Measurements from ENCODE around the gene PDILT. TPM values are rescaled to one million over a fixed set of nuclear protein-coding genes. Genes with fewer than 3 reads are reported as not detected.
"Not testable (repeated sequence)": the region's sequence is repeated elsewhere in the genome, so short reads cannot be mapped to it uniquely, and the experiment has no call there.

PDILT gene
- total RNA-seq, 1 donor from 2014 or later = not detected

DNA sequence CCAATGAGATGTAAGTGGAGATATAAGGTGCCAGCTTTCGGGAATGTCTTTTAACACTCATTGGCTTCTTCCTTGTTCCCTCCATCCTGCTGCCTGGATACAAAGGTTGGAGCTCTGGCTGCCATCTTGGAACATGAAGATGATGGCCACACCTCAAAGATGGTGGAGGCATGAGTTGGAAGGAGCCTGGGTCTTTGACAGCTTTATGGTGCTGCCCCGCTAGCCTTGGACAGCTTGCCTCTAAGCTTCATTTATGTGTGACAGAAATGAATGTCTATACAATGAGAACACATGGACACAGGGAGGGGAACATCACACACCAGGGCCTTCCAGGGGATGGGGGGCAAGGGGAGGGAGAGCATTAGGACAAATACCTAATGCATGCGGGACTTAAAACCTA, 90.8 kb downstream of the PDILT start:
- ATAC-seq = no peak
- DNase-seq (ENCODE audit: missing footprints) = no peak
- intact Hi-C loops (cut with DNase I) = no loop called here

DNA sequence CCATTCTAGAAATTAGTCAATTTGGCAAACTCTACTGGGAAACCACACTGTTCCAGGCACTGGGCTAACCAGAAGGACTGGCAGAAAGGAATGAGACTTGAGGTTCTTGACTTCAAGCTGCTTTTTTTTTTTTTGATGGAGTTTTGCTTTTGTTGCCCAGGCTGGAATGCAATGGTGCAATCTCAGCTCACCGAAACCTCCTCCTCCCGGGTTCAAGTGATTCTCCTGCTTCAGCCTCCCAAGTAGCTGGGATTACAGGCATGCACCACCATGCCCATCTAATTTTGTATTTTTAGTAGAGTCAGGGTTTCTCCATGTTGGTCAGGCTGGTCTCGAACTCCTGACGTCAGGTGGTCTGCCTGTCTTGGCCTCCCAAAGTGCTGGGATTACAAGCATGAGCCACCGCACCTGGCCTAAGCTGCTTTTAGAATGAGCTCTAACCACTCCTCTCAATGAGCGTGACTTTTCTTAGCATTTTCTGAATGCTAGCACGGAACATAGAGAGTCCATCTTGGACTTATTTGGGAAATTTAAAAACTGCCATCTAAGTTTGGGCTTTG, 91.9 kb downstream of the PDILT start:
- DNase-seq (ENCODE audit: missing footprints); ATAC-seq; intact Hi-C loops (cut with DNase I): not testable (repeated sequence)

DNA sequence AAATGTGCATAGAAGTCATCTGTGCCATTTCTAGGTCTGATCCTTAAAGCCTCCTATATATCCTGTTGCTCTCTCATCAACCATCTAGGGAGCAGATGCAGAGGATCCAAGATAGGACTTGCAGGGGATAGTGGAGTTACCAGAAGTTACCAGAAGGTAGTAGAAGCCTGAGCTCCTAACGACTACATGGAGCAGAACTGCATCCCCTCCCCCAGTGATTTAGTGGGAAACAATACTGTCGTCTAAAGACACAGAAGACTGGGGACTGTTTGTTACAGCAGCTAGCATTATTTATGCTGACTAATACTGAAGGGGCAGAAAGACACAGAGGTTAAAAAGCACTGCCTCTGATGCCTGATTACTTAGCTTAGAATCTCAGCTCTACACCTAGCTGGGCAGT, 93.0 kb downstream of the PDILT start:
- intact Hi-C loops (cut with DNase I) = no loop called here
- DNase-seq (ENCODE audit: missing footprints) (no peak), ATAC-seq (no peak)

- ATAC-seq (no peak), DNase-seq (ENCODE audit: missing footprints) (no peak)
- intact Hi-C loops (cut with DNase I) = no loop called here
These were observed 93.8 kb downstream of the PDILT start for GRCh38 chr16:20310421-20311395.

DNA sequence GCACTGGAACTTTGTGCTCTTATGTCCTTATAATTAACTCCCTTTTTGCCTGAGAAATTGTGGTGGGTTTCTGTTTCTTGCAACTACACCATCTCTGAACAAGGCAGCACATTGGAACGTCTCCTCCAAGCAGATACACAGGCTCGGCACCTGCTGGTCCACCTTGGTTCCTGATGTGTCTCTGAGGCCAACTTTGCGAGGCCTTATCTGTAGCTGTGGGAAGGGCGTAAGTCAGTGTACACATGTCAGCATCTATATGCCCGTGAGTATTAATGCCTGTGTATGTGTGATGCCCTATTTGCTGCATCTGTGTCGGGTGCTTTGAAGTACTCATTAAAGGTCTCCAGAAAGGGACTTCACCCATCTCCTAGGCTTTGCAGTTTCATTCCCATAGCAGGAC, 94.8 kb downstream of the PDILT start:
- no peak for ATAC-seq
- intact Hi-C loops (cut with DNase I) = no loop called here
- DNase-seq (ENCODE audit: missing footprints) = no peak

Other genes starting within 250 kb of the PDILT start
- not detected for gene GP2, start 77.2 kb downstream of the PDILT start, total RNA-seq
- not detected for gene UMOD, start 52.0 kb downstream of the PDILT start, total RNA-seq
- 1.5 TPM for gene ACSM5, start 4.8 kb upstream of the PDILT start, total RNA-seq
- gene ACSM2A, start 46.8 kb upstream of the PDILT start, total RNA-seq = not detected
- not detected for gene ACSM2B, start 171.6 kb upstream of the PDILT start, total RNA-seq

Data from Right ventricle myocardium inferior (tissue), 1 donor.